Neural progenitor cell (in vitro differentiated cells): ENCODE measurements around the gene CIB2. TPM values are rescaled to one million over a fixed set of nuclear protein-coding genes. Genes with fewer than 3 reads are reported as not detected.
A peak's percentile ranks its signal among the peaks of the same experiment; 100 is the strongest.

ENCODE experiments used
- DNase-seq: peaks from one replicate; pipeline ENCODE4 v3.0.0-alpha.2; 2016; ENCODE audit warnings: low spot score
- H2AFZ ChIP-seq: fragments of 200-600 bp; sonication (generic); replicated peaks from 2 replicates; pipeline ENCODE4 v1.6.1; 2016; ENCODE audit warnings: antibody characterized with exemption
- H3F3A ChIP-seq: fragments of 200-600 bp; sonication (generic); 2 replicates; pipeline ENCODE4 v1.6.1; 2016; ENCODE audit warnings: antibody characterized with exemption, low read depth
- H3K27ac ChIP-seq: fragments of 200-600 bp; sonication (generic); 2 replicates; pipeline ENCODE4 v1.5.1; 2016; ENCODE audit warnings: mild to moderate bottlenecking
- H3K27me3 ChIP-seq: fragments of 200-600 bp; sonication (generic); 2 replicates; pipeline ENCODE4 v1.6.1; 2016; ENCODE audit warnings: mild to moderate bottlenecking, moderate library complexity
- H3K36me3 ChIP-seq: fragments of 200-600 bp; sonication (generic); 2 replicates; pipeline ENCODE4 v1.5.1; 2016
- H3K4me1 ChIP-seq: fragments of 200-600 bp; sonication (generic); 2 replicates; pipeline ENCODE4 v1.6.1; 2016; ENCODE audit warnings: mixed run types
- H3K4me2 ChIP-seq: fragments of 200-600 bp; sonication (generic); 2 replicates; pipeline ENCODE4 v1.6.1; 2016
- H3K4me3 ChIP-seq: fragments of 200-600 bp; sonication (generic); 2 replicates; pipeline ENCODE4 v1.5.1; 2016
- H3K79me2 ChIP-seq: fragments of 200-600 bp; sonication (generic); 2 replicates; pipeline ENCODE4 v1.6.1; 2016; ENCODE audit warnings: low read depth
- H3K9ac ChIP-seq: fragments of 200-600 bp; sonication (generic); 2 replicates; pipeline ENCODE4 v1.6.1; 2016
- H3K9me3 ChIP-seq: fragments of 200-600 bp; sonication (generic); 2 replicates; pipeline ENCODE4 v1.5.1; 2016; ENCODE audit warnings: low read depth
- H4K20me1 ChIP-seq: fragments of 200-600 bp; sonication (generic); 2 replicates; pipeline ENCODE4 v1.6.1; 2016; ENCODE audit warnings: low read depth
- H3K27ac Mint-ChIP-seq: 3 replicates; pipeline ENCODE4 v1.8.0; 2021; ENCODE audit warnings: mixed read lengths
- H3K27me3 Mint-ChIP-seq: 2 replicates; pipeline ENCODE4 v1.8.0; 2022; ENCODE audit warnings: low read depth, mild to moderate bottlenecking, inconsistent platforms, moderate library complexity, mixed read lengths; ENCODE audit not compliant: insufficient read depth
- H3K36me3 Mint-ChIP-seq: 3 replicates; pipeline ENCODE4 v1.8.0; 2021; ENCODE audit warnings: mixed read lengths
- H3K4me1 Mint-ChIP-seq: 3 replicates; pipeline ENCODE4 v1.8.0; 2021; ENCODE audit warnings: mixed read lengths
- H3K4me3 Mint-ChIP-seq: 3 replicates; pipeline ENCODE4 v1.8.0; 2021; ENCODE audit warnings: mild to moderate bottlenecking, moderate library complexity, mixed read lengths
- H3K9me3 Mint-ChIP-seq: 3 replicates; pipeline ENCODE4 v1.8.0; 2020; ENCODE audit warnings: mixed read lengths
- EZH2 ChIP-seq: fragments of 200-600 bp; sonication (generic); IDR thresholded peaks from 2 replicates; pipeline ENCODE4 v1.6.1; 2017; ENCODE audit warnings: antibody characterized with exemption, mild to moderate bottlenecking, moderate library complexity
- EZH2phosphoT487 ChIP-seq: fragments of 200-600 bp; sonication (generic); IDR thresholded peaks from 2 replicates; pipeline ENCODE4 v1.6.1; 2017; ENCODE audit warnings: antibody characterized with exemption
- total RNA-seq: library from RNA; depleted of rRNA; stranded (reverse); fragments of >200 nt; gene quantifications from 2 replicates; pipeline ENCODE4 v1.2.3, GENCODE V29; 2015; ENCODE audit warnings: low replicate concordance
- TF ChIP-seq, protein P1 (sequence below): fragments of 200-600 bp; sonication (generic); IDR thresholded peaks from 2 replicates; pipeline ENCODE4 v1.5.1; 2017; ENCODE audit warnings: antibody characterized with exemption, mild to moderate bottlenecking

CIB2 gene
- total RNA-seq, 1 donor from 2014 or later, result 40.6 TPM

DNA sequence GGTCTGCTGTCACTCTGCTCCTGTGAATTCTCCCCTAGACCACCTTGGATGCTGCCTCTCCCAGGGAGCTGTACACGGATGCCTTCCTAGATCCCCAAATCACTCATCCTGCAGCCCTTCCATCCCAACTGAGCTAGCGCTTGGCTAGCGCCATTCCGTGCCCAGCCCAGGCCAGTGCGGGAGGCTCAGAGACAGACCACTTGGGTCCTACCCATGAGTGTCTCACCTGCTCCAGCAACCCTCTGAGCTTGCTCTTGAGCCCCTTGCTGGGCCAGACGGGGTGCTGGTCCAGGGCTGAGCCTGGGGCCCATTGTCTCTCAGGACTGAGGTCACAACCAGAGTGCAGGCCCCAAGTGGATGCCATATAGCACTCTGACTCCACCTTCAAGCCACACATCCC lies 21.1 kb downstream of the CIB2 start:
- Histone ChIP-seq H3K4me1 (no peaks in the 10 kb centered on the region), H3K4me3 (no peak overlapping the region), H4K20me1 (peaks cover 3% of the 10 kb centered on the region), H3K79me2 (no peaks in the 10 kb centered on the region), H3K27me3 (no peaks in the 10 kb centered on the region), H3K4me2 (no peak overlapping the region), H3F3A (peaks cover 2% of the 10 kb centered on the region), H3K9me3 (no peaks in the 10 kb centered on the region), H3K36me3 (no peaks in the 10 kb centered on the region), H3K27ac (no peak overlapping the region), H3K9ac (no peak overlapping the region), H2AFZ (no peak overlapping the region)
- no peak for DNase-seq
- no peaks in the 10 kb centered on the region for H3K9me3 Mint-ChIP-seq
- peaks cover 3% of the 10 kb centered on the region for H3K36me3 Mint-ChIP-seq
- no peak overlapping the region for H3K4me3 Mint-ChIP-seq
- no peak for TF ChIP-seq EZH2
- TF ChIP-seq EZH2phosphoT487, result no peak
- peaks cover 6% of the 10 kb centered on the region for H3K4me1 Mint-ChIP-seq
- H3K27me3 Mint-ChIP-seq, result peaks cover 5% of the 10 kb centered on the region
- peak overlapping the region; percentile 50 for H3K27ac Mint-ChIP-seq

DNA sequence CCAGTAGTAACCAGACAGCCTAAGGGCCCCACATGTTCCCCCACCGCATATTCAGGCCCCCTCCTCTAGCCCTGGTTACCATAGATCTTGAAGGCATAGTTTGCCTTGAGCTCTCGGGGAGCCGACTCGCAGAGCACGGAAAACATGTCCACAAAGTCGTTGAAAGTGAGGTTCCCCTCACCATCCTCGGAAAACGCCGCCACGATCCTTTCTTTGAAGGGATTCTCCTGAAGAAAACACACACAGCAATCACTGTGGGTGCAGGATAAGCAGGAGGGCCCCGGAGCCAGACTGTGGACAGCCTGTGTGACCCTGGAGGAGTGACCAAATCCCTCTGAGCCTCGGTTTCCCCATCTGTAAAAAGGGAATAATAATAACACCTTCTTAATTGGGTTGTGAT lies 22.1 kb downstream of the CIB2 start:
- Histone ChIP-seq H2AFZ (no peak overlapping the region), H3K4me2 (no peak overlapping the region), H3K27me3 (no peaks in the 10 kb centered on the region), H3K9ac (no peak overlapping the region), H3K4me1 (no peaks in the 10 kb centered on the region), H3K27ac (no peak overlapping the region), H3K79me2 (no peaks in the 10 kb centered on the region), H3K9me3 (no peaks in the 10 kb centered on the region), H4K20me1 (peaks cover 3% of the 10 kb centered on the region), H3K4me3 (no peak overlapping the region), H3K36me3 (no peaks in the 10 kb centered on the region), H3F3A (no peaks in the 10 kb centered on the region)
- Mint-ChIP-seq H3K4me1 (peaks cover 11% of the 10 kb centered on the region), H3K36me3 (peaks cover 3% of the 10 kb centered on the region), H3K27ac (no peak overlapping the region), H3K9me3 (no peaks in the 10 kb centered on the region), H3K27me3 (peaks cover 5% of the 10 kb centered on the region), H3K4me3 (no peak overlapping the region)
- no peak for DNase-seq
- TF ChIP-seq EZH2phosphoT487 (no peak), EZH2 (no peak)
- TF ChIP-seq, protein P1, sequence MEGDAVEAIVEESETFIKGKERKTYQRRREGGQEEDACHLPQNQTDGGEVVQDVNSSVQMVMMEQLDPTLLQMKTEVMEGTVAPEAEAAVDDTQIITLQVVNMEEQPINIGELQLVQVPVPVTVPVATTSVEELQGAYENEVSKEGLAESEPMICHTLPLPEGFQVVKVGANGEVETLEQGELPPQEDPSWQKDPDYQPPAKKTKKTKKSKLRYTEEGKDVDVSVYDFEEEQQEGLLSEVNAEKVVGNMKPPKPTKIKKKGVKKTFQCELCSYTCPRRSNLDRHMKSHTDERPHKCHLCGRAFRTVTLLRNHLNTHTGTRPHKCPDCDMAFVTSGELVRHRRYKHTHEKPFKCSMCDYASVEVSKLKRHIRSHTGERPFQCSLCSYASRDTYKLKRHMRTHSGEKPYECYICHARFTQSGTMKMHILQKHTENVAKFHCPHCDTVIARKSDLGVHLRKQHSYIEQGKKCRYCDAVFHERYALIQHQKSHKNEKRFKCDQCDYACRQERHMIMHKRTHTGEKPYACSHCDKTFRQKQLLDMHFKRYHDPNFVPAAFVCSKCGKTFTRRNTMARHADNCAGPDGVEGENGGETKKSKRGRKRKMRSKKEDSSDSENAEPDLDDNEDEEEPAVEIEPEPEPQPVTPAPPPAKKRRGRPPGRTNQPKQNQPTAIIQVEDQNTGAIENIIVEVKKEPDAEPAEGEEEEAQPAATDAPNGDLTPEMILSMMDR, result no peak

DNA sequence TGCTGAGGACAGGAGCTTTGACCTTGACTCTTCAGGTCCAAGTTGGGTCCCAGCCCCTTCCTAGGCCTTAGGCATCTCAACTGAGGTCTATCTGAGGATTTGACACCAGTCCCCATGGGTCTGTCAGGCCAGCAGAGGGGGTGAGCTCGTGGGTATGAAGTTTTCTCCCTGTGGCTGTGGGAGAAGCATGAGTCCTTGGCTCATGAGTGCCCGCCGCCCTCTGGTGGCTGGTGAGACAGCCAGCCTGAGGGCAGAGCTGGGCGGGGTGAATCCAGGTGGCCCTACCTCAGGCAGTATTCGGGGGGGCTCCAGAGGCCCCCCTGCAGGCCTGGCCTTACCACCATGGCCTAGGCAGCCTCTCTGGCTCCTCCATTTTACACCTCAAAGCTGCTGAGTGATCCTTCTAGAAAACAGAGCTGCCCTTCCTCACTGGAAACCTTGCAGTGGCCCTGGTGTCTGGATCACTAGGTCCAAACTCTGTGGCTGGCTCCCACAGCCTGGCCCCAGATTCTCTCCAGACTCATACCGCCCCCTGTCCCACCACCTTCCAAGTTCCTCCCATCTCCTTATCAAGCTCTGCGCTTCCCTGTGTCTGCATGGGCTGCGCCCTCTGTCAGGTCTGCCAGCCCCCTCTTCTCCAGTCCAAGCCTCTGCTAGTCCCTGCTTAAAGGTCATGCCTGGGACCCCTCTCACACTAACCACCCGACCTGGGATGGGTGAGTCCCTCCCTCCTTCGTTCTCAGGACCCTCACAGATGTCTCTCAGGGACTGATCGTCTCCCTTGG lies 22.8 kb downstream of the CIB2 start:
- Histone ChIP-seq H3K36me3 (no peaks in the 10 kb centered on the region), H3K79me2 (no peaks in the 10 kb centered on the region), H3K27ac (no peak overlapping the region), H3K9me3 (no peaks in the 10 kb centered on the region), H2AFZ (no peak overlapping the region), H3F3A (no peaks in the 10 kb centered on the region), H3K4me2 (no peak overlapping the region), H3K4me1 (no peaks in the 10 kb centered on the region), H3K9ac (no peak overlapping the region), H3K27me3 (no peaks in the 10 kb centered on the region), H4K20me1 (peaks cover 3% of the 10 kb centered on the region), H3K4me3 (no peak overlapping the region)
- H3K9me3 Mint-ChIP-seq, result no peaks in the 10 kb centered on the region
- peaks cover 9% of the 10 kb centered on the region for H3K4me1 Mint-ChIP-seq
- TF ChIP-seq EZH2, result no peak
- TF ChIP-seq, protein P1, result peak; percentile 78
- H3K4me3 Mint-ChIP-seq, result no peak overlapping the region
- peak; percentile 88 for DNase-seq
- peaks cover 3% of the 10 kb centered on the region for H3K36me3 Mint-ChIP-seq
- H3K27me3 Mint-ChIP-seq, result peaks cover 2% of the 10 kb centered on the region
- peak overlapping the region; percentile 48 for H3K27ac Mint-ChIP-seq

DNA sequence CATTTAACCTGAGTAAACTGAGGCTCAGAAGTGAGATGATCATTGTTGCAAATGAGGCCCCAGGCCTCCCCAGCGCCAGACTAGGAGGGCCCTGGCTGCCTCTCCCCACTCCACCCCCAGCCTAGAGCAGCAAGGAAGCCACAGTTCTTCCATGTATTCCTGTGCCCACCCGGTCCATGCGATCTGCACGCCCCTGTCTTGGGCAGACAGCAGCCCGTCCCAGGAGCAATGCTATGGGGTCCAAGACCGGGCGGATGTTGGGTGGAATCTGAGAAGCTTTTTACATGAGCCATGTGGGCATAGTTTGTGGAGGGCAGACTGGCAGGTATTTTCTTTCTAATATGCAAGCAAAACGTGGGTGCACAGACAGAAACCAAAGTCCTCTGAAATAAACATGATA lies 23.8 kb downstream of the CIB2 start:
- Mint-ChIP-seq H3K9me3 (no peaks in the 10 kb centered on the region), H3K4me1 (peaks cover 7% of the 10 kb centered on the region), H3K4me3 (no peak overlapping the region), H3K27me3 (peaks cover 2% of the 10 kb centered on the region), H3K27ac (no peak overlapping the region), H3K36me3 (peaks cover 3% of the 10 kb centered on the region)
- no peaks in the 10 kb centered on the region for H3K36me3 ChIP-seq
- no peak overlapping the region for H3K4me3 ChIP-seq
- H3K4me2 ChIP-seq, result no peak overlapping the region
- TF ChIP-seq EZH2, result no peak
- no peak for TF ChIP-seq EZH2phosphoT487
- TF ChIP-seq, protein P1, result no peak
- no peaks in the 10 kb centered on the region for H3K27me3 ChIP-seq
- DNase-seq, result no peak
- H3K4me1 ChIP-seq, result no peaks in the 10 kb centered on the region
- H3F3A ChIP-seq, result no peaks in the 10 kb centered on the region
- H3K79me2 ChIP-seq, result no peaks in the 10 kb centered on the region
- H4K20me1 ChIP-seq, result no peaks in the 10 kb centered on the region
- no peak overlapping the region for H3K27ac ChIP-seq
- H3K9me3 ChIP-seq, result no peaks in the 10 kb centered on the region
- H3K9ac ChIP-seq, result no peak overlapping the region
- H2AFZ ChIP-seq, result no peak overlapping the region
